IMR-90 (cell line): ENCODE results near the gene FMNL1. TPM values are rescaled to one million over a fixed set of nuclear protein-coding genes. Genes with fewer than 3 reads are reported as not detected.

Experiments used
- ATAC-seq: fragments of 200-7000 bp; cut with Tn5 transposase; 2 replicates; pipeline ENCODE4 v1.9.1; 2020; ENCODE audit warnings: low read depth, mild to moderate bottlenecking, moderate library complexity
- BruUV-seq: library from RNA; stranded (reverse); fragments of 400-500 nt; replicated peaks from 2 replicates; lab custom pipeline; 2021; lab: Mats Ljungman, UMichigan
- CTCF ChIA-PET: fragments of 300-600 bp; formaldehyde crosslinking; extraction: SDS; loops from one replicate; lab custom pipeline; 2021; ENCODE audit warnings: antibody characterized with exemption; lab: Yijun Ruan, JAX
- POLR2A ChIA-PET: fragments of 300-600 bp; sonication (Branson Sonifier 250); formaldehyde crosslinking; loops from one replicate; lab custom pipeline; 2022; ENCODE audit warnings: antibody characterized with exemption; ENCODE audit not compliant: unreplicated experiment; lab: Charles Lee
- DNase-seq: peaks from one replicate; pipeline ENCODE4 v3.0.0; 2013
- H2AFZ ChIP-seq: replicated peaks from 2 replicates; pipeline ENCODE3; 2013; ENCODE audit warnings: low read length, mild to moderate bottlenecking; ENCODE audit not compliant: poor library complexity
- H2AK5ac ChIP-seq: 2 replicates; pipeline ENCODE4 v1.6.1; 2013; ENCODE audit warnings: low read depth, low read length, inconsistent platforms
- H2AK9ac ChIP-seq: replicated peaks from 2 replicates; pipeline ENCODE3; 2013; ENCODE audit warnings: mild to moderate bottlenecking, low read depth, low read length, moderate library complexity; ENCODE audit not compliant: poor library complexity
- H2BK120ac ChIP-seq: 2 replicates; pipeline ENCODE4 v1.6.1; 2013; ENCODE audit warnings: low read depth, low read length, inconsistent platforms
- H2BK15ac ChIP-seq: 3 replicates; pipeline ENCODE4 v1.6.1; 2013; ENCODE audit warnings: low read depth, low read length, inconsistent platforms
- H2BK20ac ChIP-seq: 2 replicates; pipeline ENCODE4 v1.6.1; 2013; ENCODE audit warnings: low read depth, mild to moderate bottlenecking, inconsistent platforms, low read length, moderate library complexity
- H2BK5ac ChIP-seq: 2 replicates; pipeline ENCODE4 v1.6.1; 2013; ENCODE audit warnings: mild to moderate bottlenecking, low read depth, low read length, inconsistent platforms; ENCODE audit not compliant: poor library complexity, severe bottlenecking
- H3K14ac ChIP-seq: replicated peaks from 2 replicates; pipeline ENCODE4 v1.6.1; 2013; ENCODE audit warnings: low read depth, low read length, inconsistent platforms
- H3K18ac ChIP-seq: 2 replicates; pipeline ENCODE4 v1.6.1; 2013; ENCODE audit warnings: low read depth, low read length, control low read depth
- H3K23ac ChIP-seq: 2 replicates; pipeline ENCODE4 v1.6.1; 2013; ENCODE audit warnings: low read depth, low read length, inconsistent platforms
- H3K27ac ChIP-seq: 2 replicates; pipeline ENCODE4 v1.5.1; 2013; ENCODE audit warnings: mild to moderate bottlenecking, control low read depth, low read length; ENCODE audit not compliant: insufficient read depth
- H3K27me3 ChIP-seq: 2 replicates; pipeline ENCODE4 v1.6.1; 2013; ENCODE audit warnings: low read length; ENCODE audit not compliant: control insufficient read depth, insufficient read depth
- H3K36me3 ChIP-seq: 2 replicates; pipeline ENCODE4 v1.6.1; 2013; ENCODE audit warnings: low read length, mixed read lengths; ENCODE audit not compliant: control insufficient read depth, insufficient read depth
- H3K4ac ChIP-seq: 2 replicates; pipeline ENCODE4 v1.6.1; 2013; ENCODE audit warnings: low read depth, low read length, inconsistent platforms
- H3K4me1 ChIP-seq: 2 replicates; pipeline ENCODE4 v1.6.1; 2013; ENCODE audit warnings: low read length, mixed read lengths; ENCODE audit not compliant: control insufficient read depth, insufficient read depth
- H3K4me2 ChIP-seq: 2 replicates; pipeline ENCODE4 v1.6.1; 2013; ENCODE audit warnings: low read depth, mild to moderate bottlenecking, control low read depth, low read length, moderate library complexity
- H3K4me3 ChIP-seq: 2 replicates; pipeline ENCODE4 v1.5.1; 2013; ENCODE audit warnings: low read depth, mild to moderate bottlenecking, control low read depth, low read length, moderate library complexity; ENCODE audit not compliant: insufficient read depth
- H3K56ac ChIP-seq: 2 replicates; pipeline ENCODE4 v1.6.1; 2013; ENCODE audit warnings: low read length, inconsistent platforms; ENCODE audit not compliant: insufficient read depth; ENCODE audit errors: extremely low read depth
- H3K79me1 ChIP-seq, 2 experiments: 2 replicates each; pipeline ENCODE4 v1.6.1; 2013; ENCODE audit warnings: low read length in 2 of 2, inconsistent platforms in 1 of 2, low read depth in 1 of 2
- H3K9ac ChIP-seq: 2 replicates; pipeline ENCODE4 v1.6.1; 2013; ENCODE audit warnings: low read depth, low read length, control low read depth
- H3K9me1 ChIP-seq: 2 replicates; pipeline ENCODE4 v1.6.1; 2013; ENCODE audit warnings: low read length, inconsistent platforms; ENCODE audit not compliant: insufficient read depth
- H3K9me3 ChIP-seq: 2 replicates; pipeline ENCODE4 v1.6.1; 2013; ENCODE audit warnings: low read length; ENCODE audit not compliant: control insufficient read depth, insufficient read depth
- H4K20me1 ChIP-seq: 2 replicates; pipeline ENCODE4 v1.6.1; 2013; ENCODE audit warnings: low read length, inconsistent platforms; ENCODE audit not compliant: insufficient read depth
- H4K5ac ChIP-seq: 2 replicates; pipeline ENCODE4 v1.6.1; 2013; ENCODE audit warnings: mild to moderate bottlenecking, low read depth, low read length, control low read depth
- H4K8ac ChIP-seq, 2 experiments: 2 replicates each; pipeline ENCODE4 v1.6.1; 2013; ENCODE audit warnings: low read depth in 2 of 2, low read length in 2 of 2, control low read depth in 1 of 2, inconsistent platforms in 1 of 2
- H4K91ac ChIP-seq: 2 replicates; pipeline ENCODE4 v1.6.1; 2013; ENCODE audit warnings: low read depth, low read length, inconsistent platforms; ENCODE audit not compliant: insufficient read depth
- CHD1 ChIP-seq: IDR thresholded peaks from 2 replicates; pipeline ENCODE4 v1.6.1; 2012; ENCODE audit warnings: low read depth, low read length, improper control_type of control experiment
- ELK1 ChIP-seq: fragments of 150-350 bp; IDR thresholded peaks from 2 replicates; pipeline ENCODE4 v1.6.1; 2016; ENCODE audit warnings: low read depth, mild to moderate bottlenecking, low read length, moderate library complexity, borderline replicate concordance
- FOS ChIP-seq: fragments of 150-350 bp; IDR thresholded peaks from 2 replicates; pipeline ENCODE4 v1.6.1; 2016; ENCODE audit warnings: low read depth, low read length
- MAZ ChIP-seq: IDR thresholded peaks from 2 replicates; pipeline ENCODE4 v1.6.1; 2012; ENCODE audit warnings: low read depth, mild to moderate bottlenecking, low read length, improper control_type of control experiment, moderate library complexity, borderline replicate concordance
- WGBS, 2 experiments: methylation state at CpG; one replicate each; pipeline versions ENCODE4 v1.1.5 to v1.1.7; 2013; ENCODE audit warnings: missing lambda C conversion rate in 2 of 2; ENCODE audit not compliant: insufficient read length in 1 of 2; ENCODE audit errors: extremely low coverage in 2 of 2; 5-methylcytosine and 5-hydroxymethylcytosine counted together
- dilution Hi-C: fragments of 300-500 bp; cut with HindIII; formaldehyde crosslinking; loops from one replicate; pipeline ENCODE4 v1.14.3; 2018; ENCODE audit warnings: low sequenced_read_pairs; ENCODE audit not compliant: unreplicated experiment
- in situ Hi-C: fragments of 300-500 bp; cut with MboI; formaldehyde crosslinking; loops from 3 replicates; pipeline ENCODE4 v1.14.3; 2019; ENCODE audit warnings: low sequenced_read_pairs, inconsistent platforms, mixed read lengths
- intact Hi-C: fragments of 100-400 bp; cut with micrococcal nuclease; formaldehyde crosslinking; loops from 2 replicates; pipeline ENCODE4 v1.10.0; 2022
- polyA plus RNA-seq, 3 experiments: library from polyadenylated mRNA; depleted of rRNA; stranded (reverse); fragments of >200 nt; gene quantifications; 2 replicates each; pipeline ENCODE4 v1.2.3, GENCODE V29; 2012; ENCODE audit warnings: low replicate concordance in 1 of 3
- total RNA-seq: library from RNA; depleted of rRNA; stranded (reverse); fragments of >200 nt; gene quantifications from 2 replicates; pipeline ENCODE4 v1.2.3, GENCODE V29; 2012
- TF ChIP-seq, protein P1 (sequence below): conservative IDR thresholded peaks from 2 replicates; pipeline ENCODE4 v1.5.1; 2012; ENCODE audit warnings: mild to moderate bottlenecking, low read depth, low read length, improper control_type of control experiment

The FMNL1 gene
- total and polyA plus RNA-seq, 2 of the 4 experiments (the other 2 are of a cell fraction) = 0.36 to 2.3 TPM

GRCh38 chr17:45225051-45225700 lies 3.5 kb downstream of the FMNL1 start:
- intact Hi-C loops = no loop called here
- no peak overlapping the region for H3K4me2 ChIP-seq
- no peak overlapping the region for H3K18ac ChIP-seq
- DNase-seq (no peak), ATAC-seq (no peak)
- no peak overlapping the region for H3K27ac ChIP-seq
- H3K9me3 ChIP-seq = no peaks in the 10 kb centered on the region
- dilution Hi-C loops = no loop called here
- no peak overlapping the region for H3K4ac ChIP-seq
- peaks cover 17% of the 10 kb centered on the region for H3K9me1 ChIP-seq
- H2AFZ ChIP-seq = peak overlapping the region; percentile 17
- no peak overlapping the region for H3K14ac ChIP-seq
- H4K5ac ChIP-seq = no peak overlapping the region
- no peak overlapping the region for H2BK20ac ChIP-seq
- H2AK5ac ChIP-seq = peak overlapping the region; percentile 56
- H2BK15ac ChIP-seq = no peak overlapping the region
- POLR2A ChIA-PET = no interaction called here
- H3K79me1 ChIP-seq = peaks cover 0 to 28% of the 10 kb centered on the region in 2 experiments; a peak in 3 of 4 replicates
- BruUV-seq = no TSS peak
- 67% methylated on average over 3 of the region's 7 CpGs; no CpG with 5 or more reads in 1 of the 2 experiments for WGBS, 2 experiments
- H2BK120ac ChIP-seq = no peak overlapping the region
- CTCF ChIA-PET = no interaction called here
- no peak overlapping the region for H3K4me3 ChIP-seq
- peaks cover 13% of the 10 kb centered on the region for H3K27me3 ChIP-seq
- no peak overlapping the region for H3K9ac ChIP-seq
- 0 out of 2 replicates have a peak overlapping the region, but pooled peaks have one; percentile 12 for H4K91ac ChIP-seq
- H3K4me1 ChIP-seq = peaks cover 35% of the 10 kb centered on the region
- TF ChIP-seq FOS (no peak), MAZ (no peak), ELK1 (no peak), CHD1 (no peak)
- TF ChIP-seq, protein P1, sequence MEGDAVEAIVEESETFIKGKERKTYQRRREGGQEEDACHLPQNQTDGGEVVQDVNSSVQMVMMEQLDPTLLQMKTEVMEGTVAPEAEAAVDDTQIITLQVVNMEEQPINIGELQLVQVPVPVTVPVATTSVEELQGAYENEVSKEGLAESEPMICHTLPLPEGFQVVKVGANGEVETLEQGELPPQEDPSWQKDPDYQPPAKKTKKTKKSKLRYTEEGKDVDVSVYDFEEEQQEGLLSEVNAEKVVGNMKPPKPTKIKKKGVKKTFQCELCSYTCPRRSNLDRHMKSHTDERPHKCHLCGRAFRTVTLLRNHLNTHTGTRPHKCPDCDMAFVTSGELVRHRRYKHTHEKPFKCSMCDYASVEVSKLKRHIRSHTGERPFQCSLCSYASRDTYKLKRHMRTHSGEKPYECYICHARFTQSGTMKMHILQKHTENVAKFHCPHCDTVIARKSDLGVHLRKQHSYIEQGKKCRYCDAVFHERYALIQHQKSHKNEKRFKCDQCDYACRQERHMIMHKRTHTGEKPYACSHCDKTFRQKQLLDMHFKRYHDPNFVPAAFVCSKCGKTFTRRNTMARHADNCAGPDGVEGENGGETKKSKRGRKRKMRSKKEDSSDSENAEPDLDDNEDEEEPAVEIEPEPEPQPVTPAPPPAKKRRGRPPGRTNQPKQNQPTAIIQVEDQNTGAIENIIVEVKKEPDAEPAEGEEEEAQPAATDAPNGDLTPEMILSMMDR = no peak
- no peak overlapping the region for H3K56ac ChIP-seq
- in situ Hi-C loops = no loop called here
- no peak overlapping the region for H3K23ac ChIP-seq
- H4K20me1 ChIP-seq = no peaks in the 10 kb centered on the region
- H2BK5ac ChIP-seq = no peak overlapping the region
- H4K8ac ChIP-seq = no peak overlapping the region
- peak overlapping the region; percentile 71 for H2AK9ac ChIP-seq
- no peaks in the 10 kb centered on the region for H3K36me3 ChIP-seq
